Right lobe of liver (tissue), 6 donors: ENCODE data around the gene TRIM71. TPM values are rescaled to one million over a fixed set of nuclear protein-coding genes. Genes with fewer than 3 reads are reported as not detected.
A peak's percentile ranks its signal among the peaks of the same experiment; 100 is the strongest.

Source experiments
- ATAC-seq, 4 donors: fragments of 200-7000 bp; cut with Tn5 transposase; one replicate each; pipeline ENCODE4 v1.9.1; 2020; ENCODE audit warnings: mild to moderate bottlenecking in 4 of 4, moderate library complexity in 4 of 4
- DNase-seq, 3 donors: peaks; one replicate each; pipeline ENCODE4 v3.0.0-alpha.2; 2020
- H3K27ac ChIP-seq, 3 donors: fragments of 200-600 bp; one replicate each; pipeline ENCODE4 v1.8.0; 2022
- H3K27me3 ChIP-seq, 2 donors: fragments of 200-600 bp; one replicate each; pipeline ENCODE4 v1.8.0; 2022
- H3K36me3 ChIP-seq, 4 donors: fragments of 200-600 bp; sonication (generic) in 1 of 4; one replicate each; pipeline versions ENCODE4 v1.5.1 to v1.8.0; 2017 to 2022; ENCODE audit warnings: control low read depth in 1 of 4
- H3K4me1 ChIP-seq, 4 donors: fragments of 200-600 bp; sonication (generic) in 1 of 4; one replicate each; pipeline versions ENCODE4 v1.5.1 to v1.8.0; 2017 to 2022; ENCODE audit warnings: control low read depth in 1 of 4
- H3K4me3 ChIP-seq, 3 donors: fragments of 200-600 bp; one replicate each; pipeline ENCODE4 v1.8.0; 2022
- H3K9me3 ChIP-seq, 4 donors: fragments of 200-600 bp; sonication (generic) in 1 of 4; one replicate each; pipeline versions ENCODE4 v1.5.1 to v1.8.0; 2017 to 2022; ENCODE audit warnings: control low read depth in 1 of 4
- POLR2A ChIP-seq: fragments of 450-650 bp; IDR thresholded peaks from one replicate; pipeline ENCODE4 v1.6.1; 2017; ENCODE audit warnings: antibody characterized with exemption, mild to moderate bottlenecking
- WGBS: methylation state at CpG from one replicate; pipeline ENCODE4 v1.1.6; 2018; ENCODE audit warnings: low coverage, low lambda C conversion rate; ENCODE audit not compliant: insufficient coverage; ENCODE audit errors: missing lambda C conversion rate; 5-methylcytosine and 5-hydroxymethylcytosine counted together
- intact Hi-C, 2 donors: fragments of 100-400 bp; cut with DNase I; formaldehyde crosslinking; loops; one replicate each; pipeline versions ENCODE4 v1.11.2 to v1.14.1; 2022
- total RNA-seq, 6 experiments: library from RNA; depleted of rRNA in 2 of 6; stranded (reverse); fragments of >200 nt in 2 of 6; fragmentation: NEBNext Ultra II Directional in 3 of 6; extraction: Animal tissue kit (Norgen Biotek cat#: 25700) in 3 of 6; gene quantifications; one replicate each; pipeline versions ENCODE4 v1.1.0 to v1.2.4, GENCODE V29; 2016 to 2023
- TF ChIP-seq, protein P1 (sequence below), 4 donors: fragments of 200-600 bp in 3 of 4; fragments of 450-650 bp in 1 of 4; IDR thresholded peaks; one replicate each; pipeline versions ENCODE4 v1.5.1 to v1.8.0; 2016 to 2022; ENCODE audit warnings: antibody characterized with exemption in 4 of 4, mild to moderate bottlenecking in 2 of 4
- donor health status: DM: no; HTN: yes; CAD: no.
- donor health status: DM: no; HTN: no; CAD: no.
- donor health status: DM: no; HTN: no; CAD: no.
- donor health status: DM: no; HTN: yes; CAD: no.
- donor health status: DM: no; HTN: yes; CAD: no.

Gene TRIM71
- total RNA-seq, 6 experiments from 2014 or later, result not detected

DNA sequence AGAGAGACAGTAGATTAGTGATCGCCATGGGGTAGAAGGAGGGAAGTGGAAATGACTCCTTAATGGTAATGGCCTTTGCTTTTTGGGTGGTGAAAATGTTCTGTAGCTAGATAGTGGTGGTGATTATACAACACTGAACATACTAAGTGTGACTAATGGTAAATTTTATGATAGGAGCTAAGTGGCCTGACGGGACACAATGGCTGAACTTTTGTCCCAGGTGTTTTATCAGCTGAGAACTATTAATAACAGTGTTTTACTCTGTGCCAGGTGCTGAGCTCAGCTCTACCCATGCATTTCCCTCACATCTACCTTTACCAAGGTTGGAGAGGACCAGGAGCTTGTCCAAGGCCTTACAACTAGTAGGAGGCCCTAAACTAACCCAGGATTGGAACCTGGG is 66.8 kb downstream of the TRIM71 start:
- no peak overlapping the region for H3K4me3 ChIP-seq
- no peaks in the 10 kb centered on the region for H3K27me3 ChIP-seq
- WGBS, result 75% methylated on average over 2 of the region's 2 CpGs
- no peak for ATAC-seq
- no peaks in the 10 kb centered on the region for H3K4me1 ChIP-seq
- no peaks in the 10 kb centered on the region for H3K9me3 ChIP-seq
- TF ChIP-seq, protein P1, sequence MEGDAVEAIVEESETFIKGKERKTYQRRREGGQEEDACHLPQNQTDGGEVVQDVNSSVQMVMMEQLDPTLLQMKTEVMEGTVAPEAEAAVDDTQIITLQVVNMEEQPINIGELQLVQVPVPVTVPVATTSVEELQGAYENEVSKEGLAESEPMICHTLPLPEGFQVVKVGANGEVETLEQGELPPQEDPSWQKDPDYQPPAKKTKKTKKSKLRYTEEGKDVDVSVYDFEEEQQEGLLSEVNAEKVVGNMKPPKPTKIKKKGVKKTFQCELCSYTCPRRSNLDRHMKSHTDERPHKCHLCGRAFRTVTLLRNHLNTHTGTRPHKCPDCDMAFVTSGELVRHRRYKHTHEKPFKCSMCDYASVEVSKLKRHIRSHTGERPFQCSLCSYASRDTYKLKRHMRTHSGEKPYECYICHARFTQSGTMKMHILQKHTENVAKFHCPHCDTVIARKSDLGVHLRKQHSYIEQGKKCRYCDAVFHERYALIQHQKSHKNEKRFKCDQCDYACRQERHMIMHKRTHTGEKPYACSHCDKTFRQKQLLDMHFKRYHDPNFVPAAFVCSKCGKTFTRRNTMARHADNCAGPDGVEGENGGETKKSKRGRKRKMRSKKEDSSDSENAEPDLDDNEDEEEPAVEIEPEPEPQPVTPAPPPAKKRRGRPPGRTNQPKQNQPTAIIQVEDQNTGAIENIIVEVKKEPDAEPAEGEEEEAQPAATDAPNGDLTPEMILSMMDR (IDR thresholded peaks at IDR 0.05), result no peak
- no peak for TF ChIP-seq POLR2A
- DNase-seq, result no peak
- H3K36me3 ChIP-seq, result no peaks in the 10 kb centered on the region
- intact Hi-C loops, result no loop called here
- H3K27ac ChIP-seq, result no peak overlapping the region

GRCh38 chr3:32885283-32885901 is 67.6 kb downstream of the TRIM71 start:
- H3K27me3 ChIP-seq, result no peaks in the 10 kb centered on the region
- DNase-seq (no peak), ATAC-seq (no peak)
- H3K4me3 ChIP-seq, result no peak overlapping the region
- WGBS, result 61% methylated on average over 3 of the region's 11 CpGs
- no peaks in the 10 kb centered on the region for H3K36me3 ChIP-seq
- no peak for TF ChIP-seq POLR2A
- TF ChIP-seq, protein P1 (IDR thresholded peaks at IDR 0.05), result no peak
- H3K9me3 ChIP-seq, result no peaks in the 10 kb centered on the region
- H3K27ac ChIP-seq, result no peak overlapping the region
- no peaks in the 10 kb centered on the region for H3K4me1 ChIP-seq
- intact Hi-C loops, result no loop called here

DNA sequence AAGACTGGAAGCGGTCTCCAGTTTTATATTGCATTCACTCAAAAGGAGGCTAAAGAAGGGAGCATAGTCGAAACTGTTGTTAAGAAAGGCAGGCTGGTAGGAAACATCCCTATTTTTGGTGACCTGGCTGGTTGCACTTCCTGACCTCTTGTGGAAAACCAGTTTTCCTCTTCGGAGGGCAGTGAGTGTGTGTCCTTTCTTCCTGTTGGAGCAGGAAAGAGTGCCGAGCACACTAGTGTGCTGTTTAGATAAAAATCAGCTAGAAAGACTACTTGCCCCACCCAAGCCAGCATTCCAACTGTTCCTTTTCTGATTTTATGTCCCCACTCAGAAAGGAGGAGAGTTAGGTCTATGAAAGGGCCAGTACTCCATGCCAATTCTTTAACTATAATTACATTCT is 68.5 kb downstream of the TRIM71 start:
- intact Hi-C loops, result no loop called here
- 51% methylated on average over 4 of the region's 4 CpGs for WGBS
- Histone ChIP-seq H3K27ac (no peak overlapping the region), H3K4me1 (no peaks in the 10 kb centered on the region), H3K36me3 (no peaks in the 10 kb centered on the region), H3K27me3 (no peaks in the 10 kb centered on the region), H3K4me3 (no peak overlapping the region), H3K9me3 (no peaks in the 10 kb centered on the region)
- no peak for TF ChIP-seq POLR2A
- TF ChIP-seq, protein P1 (IDR thresholded peaks at IDR 0.05), result no peak
- DNase-seq (no peak), ATAC-seq (no peak)

- H3K9me3 ChIP-seq, result no peaks in the 10 kb centered on the region
- H3K27ac ChIP-seq, result no peak overlapping the region
- H3K4me3 ChIP-seq, result no peak overlapping the region
- no peaks in the 10 kb centered on the region for H3K4me1 ChIP-seq
- ATAC-seq (no peak), DNase-seq (no peak)
- TF ChIP-seq, protein P1 (IDR thresholded peaks at IDR 0.05), result no peak
- no peak for TF ChIP-seq POLR2A
- 40% methylated on average over 1 of the region's 3 CpGs for WGBS
- intact Hi-C loops, result no loop called here
- no peaks in the 10 kb centered on the region for H3K36me3 ChIP-seq
- no peaks in the 10 kb centered on the region for H3K27me3 ChIP-seq
These were observed 69.1 kb downstream of the TRIM71 start for GRCh38 chr3:32886911-32887310.

DNA sequence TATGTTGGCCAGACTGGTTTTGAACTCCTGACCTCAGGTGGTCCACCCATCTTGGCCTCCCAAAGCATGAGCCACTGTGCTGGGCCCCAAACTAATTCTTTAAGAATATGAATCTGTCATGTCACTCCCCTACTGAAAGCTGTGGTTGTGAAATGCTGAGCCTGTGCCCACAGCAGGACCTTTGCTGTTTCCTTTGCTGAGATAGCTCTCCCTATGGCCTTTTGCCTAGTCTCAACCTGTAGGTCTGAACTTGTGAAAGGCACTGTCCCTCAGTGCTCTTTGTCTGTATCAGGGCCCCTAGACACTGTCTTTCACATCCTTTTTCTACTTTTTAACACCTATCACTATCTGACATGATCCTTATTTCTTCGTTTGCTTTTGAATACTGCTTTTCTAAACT is 70.9 kb downstream of the TRIM71 start:
- H3K9me3 ChIP-seq, result no peaks in the 10 kb centered on the region
- H3K4me3 ChIP-seq, result no peak overlapping the region
- DNase-seq (no peak), ATAC-seq (peak in 2 of 4 donors; percentile 17 to 63)
- H3K4me1 ChIP-seq, result no peaks in the 10 kb centered on the region
- intact Hi-C loops, result no loop called here
- TF ChIP-seq, protein P1 (IDR thresholded peaks at IDR 0.05), result no peak
- TF ChIP-seq POLR2A, result no peak
- no peak overlapping the region for H3K27ac ChIP-seq
- H3K36me3 ChIP-seq, result no peaks in the 10 kb centered on the region
- WGBS, result 91% methylated on average over 1 of the region's 1 CpG
- H3K27me3 ChIP-seq, result no peaks in the 10 kb centered on the region
